Osteoblast (primary cell): ENCODE measurements around the gene RTL1. TPM values are rescaled to one million over a fixed set of nuclear protein-coding genes. Genes with fewer than 3 reads are reported as not detected.

ENCODE experiments used
- DNase-seq: peaks from one replicate; pipeline ENCODE4 v3.0.0; 2011; ENCODE audit warnings: low spot score, mixed read lengths; ENCODE audit not compliant: insufficient read length; ENCODE audit errors: missing footprints
- H2AFZ ChIP-seq: 2 replicates; pipeline ENCODE4 v1.6.0; 2011; ENCODE audit warnings: mild to moderate bottlenecking, low read length
- H3K27ac ChIP-seq: 2 replicates; pipeline ENCODE4 v1.5.1; 2011; ENCODE audit warnings: mild to moderate bottlenecking, low read depth, low read length, moderate library complexity
- H3K27me3 ChIP-seq: 2 replicates; pipeline ENCODE4 v1.6.0; 2012; ENCODE audit warnings: mild to moderate bottlenecking, control low read depth, inconsistent platforms, low read length, moderate library complexity; ENCODE audit not compliant: insufficient read depth
- H3K36me3 ChIP-seq: 2 replicates; pipeline ENCODE4 v1.5.1; 2011; ENCODE audit warnings: mild to moderate bottlenecking, low read length, control low read depth, moderate library complexity; ENCODE audit not compliant: insufficient read depth
- H3K4me1 ChIP-seq: 2 replicates; pipeline ENCODE4 v1.5.1; 2011; ENCODE audit warnings: mild to moderate bottlenecking, low read length, control low read depth, moderate library complexity; ENCODE audit not compliant: insufficient read depth
- H3K4me2 ChIP-seq: 2 replicates; pipeline ENCODE4 v1.6.0; 2011; ENCODE audit warnings: mild to moderate bottlenecking, low read length; ENCODE audit not compliant: insufficient read depth
- H3K4me3 ChIP-seq: fragments of 200-600 bp; sonication (generic); 3 replicates; pipeline ENCODE4 v1.5.1; 2012; ENCODE audit warnings: mild to moderate bottlenecking, low read length, inconsistent platforms; ENCODE audit not compliant: insufficient read depth
- H3K79me2 ChIP-seq: 2 replicates; pipeline ENCODE4 v1.6.0; 2012; ENCODE audit warnings: mild to moderate bottlenecking, low read length, control low read depth, inconsistent platforms; ENCODE audit not compliant: insufficient read depth
- H3K9me3 ChIP-seq: 2 replicates; pipeline ENCODE4 v1.5.1; 2011; ENCODE audit warnings: low read depth, low read length, control low read depth
- H4K20me1 ChIP-seq: 2 replicates; pipeline ENCODE4 v1.6.0; 2012; ENCODE audit warnings: mild to moderate bottlenecking, low read length, control low read depth; ENCODE audit not compliant: insufficient read depth
- CTCF ChIP-seq: IDR thresholded peaks from 2 replicates; pipeline ENCODE4 v1.5.1; 2011; ENCODE audit warnings: mild to moderate bottlenecking, low read depth, low read length, moderate library complexity; ENCODE audit errors: extremely low read depth
- total RNA-seq: library from RNA; depleted of rRNA; stranded (reverse); fragments of >200 nt; gene quantifications from 2 replicates; pipeline ENCODE4 v1.2.3, GENCODE V29; 2012

Gene RTL1
- total RNA-seq, 1 donor = not detected

- no peak overlapping the region for H3K4me2 ChIP-seq
- DNase-seq = no peak
- no peak overlapping the region for H3K4me3 ChIP-seq
- H2AFZ ChIP-seq = no peak overlapping the region
- TF ChIP-seq CTCF = no peak
- H3K36me3 ChIP-seq = peaks cover 45% of the 10 kb centered on the region
- peaks cover 3% of the 10 kb centered on the region for H3K9me3 ChIP-seq
- no peak overlapping the region for H3K27ac ChIP-seq
- peaks cover 36% of the 10 kb centered on the region for H4K20me1 ChIP-seq
- H3K4me1 ChIP-seq = no peaks in the 10 kb centered on the region
- peaks cover 71% of the 10 kb centered on the region for H3K79me2 ChIP-seq
- H3K27me3 ChIP-seq = no peaks in the 10 kb centered on the region
Observed at GRCh38 chr14:100884456-100884855, 19.1 kb downstream of the RTL1 start.

- Histone ChIP-seq H3K79me2 (peaks cover 76% of the 10 kb centered on the region), H4K20me1 (peaks cover 38% of the 10 kb centered on the region), H3K4me2 (no peak overlapping the region), H3K4me1 (no peaks in the 10 kb centered on the region), H3K4me3 (no peak overlapping the region), H3K9me3 (peaks cover 3% of the 10 kb centered on the region), H2AFZ (no peak overlapping the region), H3K27me3 (no peaks in the 10 kb centered on the region), H3K27ac (no peak overlapping the region), H3K36me3 (peaks cover 40% of the 10 kb centered on the region)
- TF ChIP-seq CTCF = no peak
- DNase-seq = no peak
Observed at GRCh38 chr14:100883789-100884101, 19.8 kb downstream of the RTL1 start.

GRCh38 chr14:100882991-100883788 is 20.3 kb downstream of the RTL1 start:
- DNase-seq = no peak
- Histone ChIP-seq H3K27me3 (no peaks in the 10 kb centered on the region), H3K79me2 (peaks cover 79% of the 10 kb centered on the region), H3K4me3 (no peak overlapping the region), H3K4me2 (no peak overlapping the region), H4K20me1 (peaks cover 42% of the 10 kb centered on the region), H3K27ac (no peak overlapping the region), H3K9me3 (peaks cover 3% of the 10 kb centered on the region), H3K36me3 (peaks cover 40% of the 10 kb centered on the region), H3K4me1 (no peaks in the 10 kb centered on the region), H2AFZ (no peak overlapping the region)
- TF ChIP-seq CTCF = no peak

GRCh38 chr14:100882026-100882967 is 21.2 kb downstream of the RTL1 start:
- Histone ChIP-seq H3K36me3 (peaks cover 40% of the 10 kb centered on the region), H4K20me1 (peaks cover 38% of the 10 kb centered on the region), H3K79me2 (peaks cover 84% of the 10 kb centered on the region)

More at GRCh38 chr14:100882026-100882967, 21.2 kb downstream of the RTL1 start:
- Histone ChIP-seq H3K27ac (no peak overlapping the region), H3K4me2 (no peak overlapping the region), H3K9me3 (peaks cover 3% of the 10 kb centered on the region), H3K4me3 (no peak overlapping the region), H3K4me1 (no peaks in the 10 kb centered on the region), H2AFZ (no peak overlapping the region), H3K27me3 (no peaks in the 10 kb centered on the region)
- DNase-seq = no peak
- no peak for TF ChIP-seq CTCF
